SU-DHL-6 (cell line): ENCODE data around the gene C5orf46.

Source experiments
- CTCF ChIP-seq: fragments of 200-600 bp; sonication (generic); IDR thresholded peaks from one replicate; pipeline ENCODE4 v1.5.1; 2017; ENCODE audit warnings: antibody characterized with exemption, mild to moderate bottlenecking, low read length, moderate library complexity; ENCODE audit not compliant: insufficient read depth, poor library complexity, severe bottlenecking
- EZH2phosphoT487 ChIP-seq: fragments of 200-600 bp; sonication (generic), shearing (Covaris generic); conservative IDR thresholded peaks from 2 replicates; pipeline ENCODE4 v1.6.1; 2018; ENCODE audit warnings: mild to moderate bottlenecking, antibody characterized with exemption, low read length, moderate library complexity, mixed read lengths

GRCh38 chr5:147852365-147852764 lies 54.0 kb downstream of the C5orf46 start:
- no peak for TF ChIP-seq CTCF
- TF ChIP-seq EZH2phosphoT487, result no peak
